ENCODE results near the gene HS3ST2.

HS3ST2 gene

GRCh38 chr16:22903716-22904115, 89.8 kb downstream of the HS3ST2 start:
- DNase-seq (ENCODE audit: insufficient read length, low spot score), result no peak
- FAIRE-seq, result no peak
- TF ChIP-seq TAF1 (IDR thresholded peaks at IDR 0.05; ENCODE audit: low read depth, low read length), result no peak
- TF ChIP-seq POLR2A (IDR thresholded peaks at IDR 0.05; ENCODE audit: low read depth, low read length), result no peak
- TF ChIP-seq POU2F2 (IDR thresholded peaks at IDR 0.05; ENCODE audit: low read depth, low read length), result no peak
- TF ChIP-seq SPI1 (IDR thresholded peaks at IDR 0.05; ENCODE audit: low read depth, low read length), result no peak
- TF ChIP-seq PAX5 (IDR thresholded peaks at IDR 0.05; ENCODE audit: insufficient read depth, low read length, severe bottlenecking), result no peak
- TF ChIP-seq POLR2AphosphoS5 (IDR thresholded peaks at IDR 0.05; ENCODE audit: low read depth, low read length), result no peak

GRCh38 chr16:22912654-22913053, 98.7 kb downstream of the HS3ST2 start:
- DNase-seq (ENCODE audit: insufficient read length, low spot score) (no peak), FAIRE-seq (no peak)
- TF ChIP-seq PAX5 (IDR thresholded peaks at IDR 0.05; ENCODE audit: insufficient read depth, low read length, severe bottlenecking) (no peak), POLR2AphosphoS5 (IDR thresholded peaks at IDR 0.05; ENCODE audit: low read depth, low read length) (no peak), TAF1 (IDR thresholded peaks at IDR 0.05; ENCODE audit: low read depth, low read length) (no peak), POU2F2 (IDR thresholded peaks at IDR 0.05; ENCODE audit: low read depth, low read length) (no peak), POLR2A (IDR thresholded peaks at IDR 0.05; ENCODE audit: low read depth, low read length) (no peak), SPI1 (IDR thresholded peaks at IDR 0.05; ENCODE audit: low read depth, low read length) (no peak)

- FAIRE-seq, result no peak
- TF ChIP-seq POU2F2 (IDR thresholded peaks at IDR 0.05; ENCODE audit: low read depth, low read length) (no peak), SPI1 (IDR thresholded peaks at IDR 0.05; ENCODE audit: low read depth, low read length) (no peak), TAF1 (IDR thresholded peaks at IDR 0.05; ENCODE audit: low read depth, low read length) (no peak)
- no peak for DNase-seq (ENCODE audit: insufficient read length, low spot score)
These were observed 101.0 kb downstream of the HS3ST2 start for GRCh38 chr16:22915003-22915402.

- no peak for TF ChIP-seq POLR2A (IDR thresholded peaks at IDR 0.05; ENCODE audit: low read depth, low read length)
- TF ChIP-seq POU2F2 (IDR thresholded peaks at IDR 0.05; ENCODE audit: low read depth, low read length), result no peak
- TF ChIP-seq SPI1 (IDR thresholded peaks at IDR 0.05; ENCODE audit: low read depth, low read length), result no peak
- TF ChIP-seq PAX5 (IDR thresholded peaks at IDR 0.05; ENCODE audit: insufficient read depth, low read length, severe bottlenecking), result no peak
- no peak for TF ChIP-seq TAF1 (IDR thresholded peaks at IDR 0.05; ENCODE audit: low read depth, low read length)
- TF ChIP-seq POLR2AphosphoS5 (IDR thresholded peaks at IDR 0.05; ENCODE audit: low read depth, low read length), result no peak
- DNase-seq (ENCODE audit: insufficient read length, low spot score) (no peak), FAIRE-seq (no peak)
These were observed 109.5 kb downstream of the HS3ST2 start for GRCh38 chr16:22923491-22923890.

GRCh38 chr16:22924492-22924891, 110.5 kb downstream of the HS3ST2 start:
- DNase-seq (ENCODE audit: insufficient read length, low spot score), result no peak
- no peak for FAIRE-seq
- TF ChIP-seq POLR2AphosphoS5 (IDR thresholded peaks at IDR 0.05; ENCODE audit: low read depth, low read length) (no peak), PAX5 (IDR thresholded peaks at IDR 0.05; ENCODE audit: insufficient read depth, low read length, severe bottlenecking) (no peak), POLR2A (IDR thresholded peaks at IDR 0.05; ENCODE audit: low read depth, low read length) (no peak), TAF1 (IDR thresholded peaks at IDR 0.05; ENCODE audit: low read depth, low read length) (no peak), POU2F2 (IDR thresholded peaks at IDR 0.05; ENCODE audit: low read depth, low read length) (no peak), SPI1 (IDR thresholded peaks at IDR 0.05; ENCODE audit: low read depth, low read length) (no peak)

GRCh38 chr16:22926105-22926751, 112.3 kb downstream of the HS3ST2 start:
- TF ChIP-seq POLR2A (IDR thresholded peaks at IDR 0.05; ENCODE audit: low read depth, low read length), result no peak
- FAIRE-seq, result no peak

GRCh38 chr16:22927306-22927705, 113.3 kb downstream of the HS3ST2 start:
- DNase-seq (ENCODE audit: insufficient read length, low spot score) (no peak), FAIRE-seq (no peak)
- TF ChIP-seq TAF1 (IDR thresholded peaks at IDR 0.05; ENCODE audit: low read depth, low read length) (no peak), POLR2AphosphoS5 (IDR thresholded peaks at IDR 0.05; ENCODE audit: low read depth, low read length) (no peak), POU2F2 (IDR thresholded peaks at IDR 0.05; ENCODE audit: low read depth, low read length) (no peak), PAX5 (IDR thresholded peaks at IDR 0.05; ENCODE audit: insufficient read depth, low read length, severe bottlenecking) (no peak), SPI1 (IDR thresholded peaks at IDR 0.05; ENCODE audit: low read depth, low read length) (no peak), POLR2A (IDR thresholded peaks at IDR 0.05; ENCODE audit: low read depth, low read length) (no peak)

More at GRCh38 chr16:22926105-22926751, 112.3 kb downstream of the HS3ST2 start:
- no peak for DNase-seq (ENCODE audit: insufficient read length, low spot score)

GRCh38 chr16:22928882-22929435, 115.0 kb downstream of the HS3ST2 start:
- DNase-seq (ENCODE audit: insufficient read length, low spot score), result no peak
- TF ChIP-seq POLR2A (IDR thresholded peaks at IDR 0.05; ENCODE audit: low read depth, low read length) (no peak), POU2F2 (IDR thresholded peaks at IDR 0.05; ENCODE audit: low read depth, low read length) (no peak), TAF1 (IDR thresholded peaks at IDR 0.05; ENCODE audit: low read depth, low read length) (no peak), PAX5 (IDR thresholded peaks at IDR 0.05; ENCODE audit: insufficient read depth, low read length, severe bottlenecking) (no peak), POLR2AphosphoS5 (IDR thresholded peaks at IDR 0.05; ENCODE audit: low read depth, low read length) (no peak), SPI1 (IDR thresholded peaks at IDR 0.05; ENCODE audit: low read depth, low read length) (no peak)
- no peak for FAIRE-seq

GRCh38 chr16:22929461-22929860, 115.5 kb downstream of the HS3ST2 start:
- FAIRE-seq (no peak), DNase-seq (ENCODE audit: insufficient read length, low spot score) (no peak)
- no peak for TF ChIP-seq POU2F2 (IDR thresholded peaks at IDR 0.05; ENCODE audit: low read depth, low read length)
- TF ChIP-seq PAX5 (IDR thresholded peaks at IDR 0.05; ENCODE audit: insufficient read depth, low read length, severe bottlenecking), result no peak
- TF ChIP-seq SPI1 (IDR thresholded peaks at IDR 0.05; ENCODE audit: low read depth, low read length), result no peak
- no peak for TF ChIP-seq POLR2AphosphoS5 (IDR thresholded peaks at IDR 0.05; ENCODE audit: low read depth, low read length)
- TF ChIP-seq POLR2A (IDR thresholded peaks at IDR 0.05; ENCODE audit: low read depth, low read length), result no peak
- TF ChIP-seq TAF1 (IDR thresholded peaks at IDR 0.05; ENCODE audit: low read depth, low read length), result no peak

Measured in GM12891 (cell line).